ENCODE results near the gene PCNX2.

GRCh38 chr1:233025157-233025556 lies 270.4 kb downstream of the PCNX2 start:
- TF ChIP-seq CTCF (conservative IDR thresholded peaks at IDR 0.05) (no peak; the same call in 1 of the 2 replicates), EZH2 (IDR thresholded peaks at IDR 0.05; ENCODE audit: low read depth) (no peak)

Data from PC-9 (cell line).